ENCODE measurements around the gene CNTNAP2.

- TF ChIP-seq, protein P1, sequence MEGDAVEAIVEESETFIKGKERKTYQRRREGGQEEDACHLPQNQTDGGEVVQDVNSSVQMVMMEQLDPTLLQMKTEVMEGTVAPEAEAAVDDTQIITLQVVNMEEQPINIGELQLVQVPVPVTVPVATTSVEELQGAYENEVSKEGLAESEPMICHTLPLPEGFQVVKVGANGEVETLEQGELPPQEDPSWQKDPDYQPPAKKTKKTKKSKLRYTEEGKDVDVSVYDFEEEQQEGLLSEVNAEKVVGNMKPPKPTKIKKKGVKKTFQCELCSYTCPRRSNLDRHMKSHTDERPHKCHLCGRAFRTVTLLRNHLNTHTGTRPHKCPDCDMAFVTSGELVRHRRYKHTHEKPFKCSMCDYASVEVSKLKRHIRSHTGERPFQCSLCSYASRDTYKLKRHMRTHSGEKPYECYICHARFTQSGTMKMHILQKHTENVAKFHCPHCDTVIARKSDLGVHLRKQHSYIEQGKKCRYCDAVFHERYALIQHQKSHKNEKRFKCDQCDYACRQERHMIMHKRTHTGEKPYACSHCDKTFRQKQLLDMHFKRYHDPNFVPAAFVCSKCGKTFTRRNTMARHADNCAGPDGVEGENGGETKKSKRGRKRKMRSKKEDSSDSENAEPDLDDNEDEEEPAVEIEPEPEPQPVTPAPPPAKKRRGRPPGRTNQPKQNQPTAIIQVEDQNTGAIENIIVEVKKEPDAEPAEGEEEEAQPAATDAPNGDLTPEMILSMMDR (conservative IDR thresholded peaks at IDR 0.05; ENCODE audit: low read length) = no peak
- no peak for TF ChIP-seq EZH2phosphoT487 (IDR thresholded peaks at IDR 0.05; ENCODE audit: borderline replicate concordance, low read depth, low read length)
Observed at GRCh38 chr7:148390381-148390780, 2273.8 kb downstream of the CNTNAP2 start.
